Activated naive CD8-positive, alpha-beta T cell treated with anti-CD3 and anti-CD28 coated beads, Interleukin-2, amount 50 U/mL, for 16 hours (primary cell): ENCODE measurements around the gene DYRK1B.
A peak's percentile ranks its signal among the peaks of the same experiment; 100 is the strongest.
"Not testable (repeated sequence)": the region's sequence is repeated elsewhere in the genome, so short reads cannot be mapped to it uniquely, and the experiment has no call there.

ENCODE experiments used
- DNase-seq: peaks from one replicate; pipeline ENCODE4 v3.0.0-alpha.2; 2020; ENCODE audit warnings: low read depth, low spot score

The DYRK1B gene

GRCh38 chr19:39810424-39810823, 23.5 kb downstream of the DYRK1B start:
- DNase-seq, result no peak

- DNase-seq, result no peak
Measured at GRCh38 chr19:39809368-39809767, 24.6 kb downstream of the DYRK1B start.

DNA sequence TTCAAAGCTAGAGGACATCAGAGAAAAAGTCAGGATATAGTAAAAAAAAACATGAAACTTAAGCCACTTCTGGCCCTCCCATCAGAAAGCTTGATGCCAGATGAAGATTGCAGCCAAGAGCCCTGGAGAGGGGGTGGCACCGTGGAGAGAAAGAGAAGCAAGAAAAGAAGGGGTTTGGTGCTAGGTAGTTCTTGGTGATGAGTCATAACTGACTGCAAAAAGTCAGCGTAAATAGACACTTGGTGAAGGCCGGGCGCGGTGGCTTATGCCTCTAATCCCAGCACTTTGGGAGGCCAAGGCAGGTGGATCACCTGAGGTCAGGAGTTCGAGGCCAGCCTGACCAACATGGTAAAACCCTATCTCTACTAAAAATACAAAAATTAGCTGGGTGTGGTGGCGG, 25.3 kb downstream of the DYRK1B start:
- not testable (repeated sequence) for DNase-seq

GRCh38 chr19:39807846-39808364, 26.1 kb downstream of the DYRK1B start:
- no peak for DNase-seq

- DNase-seq, result no peak
Measured at GRCh38 chr19:39805104-39805503, 28.9 kb downstream of the DYRK1B start.

GRCh38 chr19:39802958-39803357, 31.0 kb downstream of the DYRK1B start:
- DNase-seq, result no peak

GRCh38 chr19:39797083-39797482, 36.9 kb downstream of the DYRK1B start:
- DNase-seq, result no peak

- no peak for DNase-seq
Measured at GRCh38 chr19:39796000-39796498, 37.9 kb downstream of the DYRK1B start.

DNA sequence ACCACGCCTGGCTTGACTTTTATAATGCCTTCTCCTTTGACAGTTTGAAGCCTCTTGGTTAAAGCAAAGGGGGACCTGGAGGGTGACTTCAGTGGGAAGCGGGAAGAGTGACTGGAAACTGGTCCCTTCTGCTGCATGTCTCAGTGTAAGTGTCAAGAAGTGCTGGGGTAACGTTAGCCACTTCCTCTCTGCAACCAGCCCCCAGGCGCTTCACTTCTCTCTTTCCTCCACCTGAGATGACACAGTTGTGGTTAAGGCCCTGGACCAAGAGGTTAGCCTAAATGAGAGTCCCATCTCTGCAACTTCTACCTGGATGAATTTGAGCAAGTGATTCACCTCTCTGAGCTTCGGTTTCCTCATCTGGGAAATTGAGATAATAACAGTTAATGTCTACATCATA, 39.0 kb downstream of the DYRK1B start:
- no peak for DNase-seq

GRCh38 chr19:39792999-39793546, 40.9 kb downstream of the DYRK1B start:
- peak; percentile 40 for DNase-seq

GRCh38 chr19:39788244-39788643, 45.7 kb downstream of the DYRK1B start:
- no peak for DNase-seq

DNA sequence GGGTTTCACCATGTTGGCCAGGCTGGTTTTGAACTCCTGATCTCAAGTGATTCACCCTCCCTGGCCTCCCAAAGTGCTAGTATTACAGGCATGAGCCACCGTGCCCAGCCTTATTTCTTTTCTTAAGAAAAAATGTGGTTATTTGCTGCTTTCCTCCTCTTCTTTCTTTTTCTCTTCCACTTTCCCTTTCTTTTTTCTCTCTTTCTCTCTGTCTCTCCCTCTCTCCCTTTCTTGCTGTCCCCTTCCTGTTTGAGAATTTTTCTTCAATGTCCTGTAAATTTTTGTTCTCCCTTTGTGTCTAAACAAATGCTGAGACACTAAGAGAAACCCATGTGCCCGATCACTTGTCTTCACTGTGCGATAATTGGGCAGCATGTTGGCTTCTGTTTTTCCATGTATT, 53.1 kb downstream of the DYRK1B start:
- DNase-seq, result no peak

DNA sequence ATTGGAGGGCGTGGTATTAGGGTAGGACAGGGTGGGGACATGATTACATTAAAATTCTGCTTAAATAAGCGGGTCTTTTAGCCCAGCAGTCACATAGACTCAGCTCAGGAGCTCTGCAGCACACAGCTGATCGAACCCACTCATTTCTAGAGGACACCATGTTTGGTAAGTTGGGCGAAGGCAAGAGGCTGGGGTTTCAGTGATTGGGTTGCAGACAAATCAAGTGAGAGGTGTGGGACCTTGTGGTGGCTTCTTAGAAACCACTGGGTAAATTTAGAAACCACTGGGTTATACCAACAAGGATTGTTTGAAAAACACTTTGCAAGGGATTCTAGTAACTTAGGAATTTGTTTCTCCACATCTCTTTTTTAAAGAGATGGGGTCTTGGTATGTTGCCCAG, 55.2 kb downstream of the DYRK1B start, which contains the start of gene LEUTX:
LEUTX (plus strand) TSS at position 92 of the 400 bp plus-strand sequence; CDS start at position 159, 67 bp downstream.
- no peak for DNase-seq
